DOHH2 (cell line): ENCODE results near the gene ROPN1B.

Source experiments
- H3F3A ChIP-seq: fragments of 200-600 bp; sonication (generic), shearing (Covaris generic); 2 replicates; pipeline ENCODE4 v1.6.0; 2016; ENCODE audit warnings: antibody characterized with exemption, mild to moderate bottlenecking; ENCODE audit not compliant: control insufficient read depth, insufficient read depth
- H3K27ac ChIP-seq: fragments of 200-600 bp; sonication (generic); 2 replicates; pipeline ENCODE4 v1.5.1; 2014; ENCODE audit warnings: low read depth, mild to moderate bottlenecking, low read length, moderate library complexity
- H3K27me3 ChIP-seq: fragments of 200-600 bp; sonication (generic); 2 replicates; pipeline ENCODE4 v1.6.1; 2014; ENCODE audit warnings: mild to moderate bottlenecking, low read length, mixed read lengths; ENCODE audit not compliant: control insufficient read depth
- H3K36me3 ChIP-seq: fragments of 200-600 bp; sonication (generic); 2 replicates; pipeline ENCODE4 v1.6.1; 2014; ENCODE audit warnings: mild to moderate bottlenecking, low read length, moderate library complexity, mixed read lengths; ENCODE audit not compliant: control insufficient read depth
- H3K4me1 ChIP-seq: fragments of 200-600 bp; sonication (generic); 2 replicates; pipeline ENCODE4 v1.6.1; 2014; ENCODE audit warnings: mild to moderate bottlenecking, low read length, mixed read lengths; ENCODE audit not compliant: control insufficient read depth
- H3K4me2 ChIP-seq: fragments of 200-600 bp; sonication (generic); 2 replicates; pipeline ENCODE4 v1.6.0; 2014; ENCODE audit warnings: mild to moderate bottlenecking, low read length, moderate library complexity
- H3K4me3 ChIP-seq: fragments of 200-600 bp; sonication (generic); 2 replicates; pipeline ENCODE4 v1.5.1; 2014; ENCODE audit warnings: mild to moderate bottlenecking, low read length, mixed read lengths
- H3K79me2 ChIP-seq: fragments of 200-600 bp; sonication (generic); 2 replicates; pipeline ENCODE4 v1.6.1; 2014; ENCODE audit warnings: mild to moderate bottlenecking, low read length, mixed read lengths; ENCODE audit not compliant: control insufficient read depth
- H3K9me2 ChIP-seq: fragments of 200-600 bp; sonication (generic); replicated peaks from 2 replicates; pipeline ENCODE4 v1.6.1; 2014; ENCODE audit warnings: mild to moderate bottlenecking, low read length, mixed read lengths; ENCODE audit not compliant: control insufficient read depth
- H3K9me3 ChIP-seq: fragments of 200-600 bp; sonication (generic); 2 replicates; pipeline ENCODE4 v1.6.1; 2014; ENCODE audit warnings: antibody characterized with exemption, low read length, mixed read lengths; ENCODE audit not compliant: control insufficient read depth, insufficient read depth
- H4K20me1 ChIP-seq: fragments of 200-600 bp; sonication (generic); 2 replicates; pipeline ENCODE4 v1.6.0; 2014; ENCODE audit warnings: low read depth, mild to moderate bottlenecking, antibody characterized with exemption, low read length, moderate library complexity; ENCODE audit not compliant: control insufficient read depth, insufficient read depth
- EZH2phosphoT487 ChIP-seq: fragments of 200-600 bp; sonication (generic); IDR thresholded peaks from 2 replicates; pipeline ENCODE4 v1.6.1; 2017; ENCODE audit warnings: borderline replicate concordance, mild to moderate bottlenecking, antibody characterized with exemption, low read length, moderate library complexity, mixed read lengths
- TF ChIP-seq, protein P1 (sequence below): fragments of 200-600 bp; sonication (generic); IDR thresholded peaks from one replicate; pipeline ENCODE4 v1.5.1; 2014; ENCODE audit warnings: antibody characterized with exemption, mild to moderate bottlenecking, low read depth, low read length; ENCODE audit not compliant: poor library complexity, severe bottlenecking

ROPN1B gene

DNA sequence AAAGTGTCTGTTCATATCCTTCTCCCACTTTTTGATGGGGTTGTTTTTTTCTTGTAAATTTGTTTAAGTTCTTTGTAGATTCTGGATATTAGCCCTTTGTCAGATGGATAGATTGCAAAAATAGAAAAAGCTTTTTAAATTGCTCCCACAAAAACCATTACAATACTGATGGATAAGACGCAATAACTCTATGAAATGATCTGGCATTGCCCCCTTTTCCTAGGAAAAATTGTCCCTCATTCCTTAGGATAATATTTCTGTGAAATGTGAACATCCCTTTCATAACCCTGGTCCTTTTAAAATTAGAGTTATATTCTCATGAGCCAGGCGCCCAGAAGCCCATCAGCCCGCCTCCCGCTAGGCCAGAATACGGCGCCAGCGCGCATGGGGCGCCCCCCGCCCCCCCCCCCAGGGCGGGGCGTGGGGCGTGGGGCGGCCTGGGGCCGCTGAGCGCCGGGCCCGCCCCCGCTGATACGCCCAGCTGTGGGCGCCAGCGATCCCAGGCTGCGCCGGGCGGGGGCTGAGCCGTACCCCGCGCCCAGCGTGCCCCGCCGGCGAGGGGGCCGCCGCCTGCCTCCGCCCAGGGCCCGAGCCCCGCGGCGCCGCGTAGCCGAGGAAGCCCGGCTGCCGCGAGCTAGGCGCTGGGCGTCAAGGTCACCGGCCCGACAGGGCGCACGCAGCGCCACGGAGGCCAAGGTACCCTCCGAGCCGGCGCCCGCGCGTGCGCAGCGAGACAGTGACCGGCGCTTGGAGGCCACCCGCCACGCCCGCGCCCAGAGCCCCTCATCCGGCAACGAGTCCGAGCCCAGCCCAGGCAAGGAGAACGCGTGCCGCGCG is 11.1 kb upstream of the ROPN1B start:
- Histone ChIP-seq H3K4me3 (no peak overlapping the region), H3K4me1 (peaks cover 2% of the 10 kb centered on the region; the same call in 1 of the 2 replicates)

DNA sequence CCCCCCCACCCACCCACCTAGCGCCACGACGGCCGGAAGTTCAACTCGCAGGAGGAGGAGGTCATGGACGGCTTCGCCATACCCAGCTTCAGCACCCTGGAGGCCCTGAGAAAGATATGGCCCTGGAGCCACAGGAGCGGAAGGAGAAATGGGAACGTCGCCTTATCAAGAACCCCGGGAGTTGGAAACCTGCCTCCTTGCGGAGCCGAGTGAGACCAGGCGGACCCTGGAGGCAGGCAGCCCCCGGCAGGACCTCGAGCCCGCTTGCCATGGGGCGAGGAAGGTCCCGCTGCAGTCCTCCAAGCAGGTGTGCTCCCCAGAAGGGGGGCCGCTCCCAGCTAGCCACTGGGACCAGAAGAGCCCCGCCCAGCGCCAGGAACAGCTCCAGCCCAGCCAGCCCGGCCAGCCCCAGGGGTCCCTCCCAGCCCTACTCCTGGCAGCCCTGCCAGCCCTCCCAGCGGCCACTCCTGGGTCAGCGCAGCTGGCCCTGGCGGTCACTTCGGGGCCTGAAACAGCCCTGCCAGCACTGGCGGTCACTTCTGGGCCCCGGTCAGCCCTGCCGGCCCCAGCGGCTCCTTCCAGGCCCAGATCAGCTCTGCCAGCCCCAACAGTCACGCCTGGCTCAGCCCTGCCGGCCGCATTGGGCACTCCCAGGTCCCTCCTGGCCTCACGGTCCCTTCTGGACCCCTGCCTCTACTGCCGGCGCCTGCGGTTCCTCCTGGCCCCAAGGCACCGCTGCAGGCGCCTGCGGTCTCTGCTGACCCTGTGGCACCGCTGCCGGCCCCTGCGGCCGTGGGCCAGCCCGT is 10.3 kb upstream of the ROPN1B start:
- Histone ChIP-seq H3K9me3 (no peaks in the 10 kb centered on the region), H3K9me2 (no peaks in the 10 kb centered on the region), H3F3A (no peaks in the 10 kb centered on the region), H3K4me1 (peaks cover 2% of the 10 kb centered on the region; the same call in 1 of the 2 replicates), H3K4me2 (no peak overlapping the region), H3K36me3 (no peaks in the 10 kb centered on the region), H3K27me3 (no peaks in the 10 kb centered on the region; the same call in 1 of the 2 replicates), H3K4me3 (no peak overlapping the region), H3K27ac (no peak overlapping the region), H4K20me1 (no peaks in the 10 kb centered on the region), H3K79me2 (no peaks in the 10 kb centered on the region)
- TF ChIP-seq, protein P1, sequence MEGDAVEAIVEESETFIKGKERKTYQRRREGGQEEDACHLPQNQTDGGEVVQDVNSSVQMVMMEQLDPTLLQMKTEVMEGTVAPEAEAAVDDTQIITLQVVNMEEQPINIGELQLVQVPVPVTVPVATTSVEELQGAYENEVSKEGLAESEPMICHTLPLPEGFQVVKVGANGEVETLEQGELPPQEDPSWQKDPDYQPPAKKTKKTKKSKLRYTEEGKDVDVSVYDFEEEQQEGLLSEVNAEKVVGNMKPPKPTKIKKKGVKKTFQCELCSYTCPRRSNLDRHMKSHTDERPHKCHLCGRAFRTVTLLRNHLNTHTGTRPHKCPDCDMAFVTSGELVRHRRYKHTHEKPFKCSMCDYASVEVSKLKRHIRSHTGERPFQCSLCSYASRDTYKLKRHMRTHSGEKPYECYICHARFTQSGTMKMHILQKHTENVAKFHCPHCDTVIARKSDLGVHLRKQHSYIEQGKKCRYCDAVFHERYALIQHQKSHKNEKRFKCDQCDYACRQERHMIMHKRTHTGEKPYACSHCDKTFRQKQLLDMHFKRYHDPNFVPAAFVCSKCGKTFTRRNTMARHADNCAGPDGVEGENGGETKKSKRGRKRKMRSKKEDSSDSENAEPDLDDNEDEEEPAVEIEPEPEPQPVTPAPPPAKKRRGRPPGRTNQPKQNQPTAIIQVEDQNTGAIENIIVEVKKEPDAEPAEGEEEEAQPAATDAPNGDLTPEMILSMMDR = no peak
- TF ChIP-seq EZH2phosphoT487 = no peak

More for the DNA sequence above, 11.1 kb upstream of the ROPN1B start:
- no peaks in the 10 kb centered on the region for H3F3A ChIP-seq
- no peaks in the 10 kb centered on the region for H3K79me2 ChIP-seq
- H3K4me2 ChIP-seq = no peak overlapping the region
- no peaks in the 10 kb centered on the region; the same call in 1 of the 2 replicates for H3K27me3 ChIP-seq
- no peaks in the 10 kb centered on the region for H3K9me2 ChIP-seq
- no peaks in the 10 kb centered on the region for H3K9me3 ChIP-seq
- no peaks in the 10 kb centered on the region for H3K36me3 ChIP-seq
- no peaks in the 10 kb centered on the region for H4K20me1 ChIP-seq
- H3K27ac ChIP-seq = no peak overlapping the region
- TF ChIP-seq EZH2phosphoT487 = no peak
- TF ChIP-seq, protein P1 = no peak

DNA sequence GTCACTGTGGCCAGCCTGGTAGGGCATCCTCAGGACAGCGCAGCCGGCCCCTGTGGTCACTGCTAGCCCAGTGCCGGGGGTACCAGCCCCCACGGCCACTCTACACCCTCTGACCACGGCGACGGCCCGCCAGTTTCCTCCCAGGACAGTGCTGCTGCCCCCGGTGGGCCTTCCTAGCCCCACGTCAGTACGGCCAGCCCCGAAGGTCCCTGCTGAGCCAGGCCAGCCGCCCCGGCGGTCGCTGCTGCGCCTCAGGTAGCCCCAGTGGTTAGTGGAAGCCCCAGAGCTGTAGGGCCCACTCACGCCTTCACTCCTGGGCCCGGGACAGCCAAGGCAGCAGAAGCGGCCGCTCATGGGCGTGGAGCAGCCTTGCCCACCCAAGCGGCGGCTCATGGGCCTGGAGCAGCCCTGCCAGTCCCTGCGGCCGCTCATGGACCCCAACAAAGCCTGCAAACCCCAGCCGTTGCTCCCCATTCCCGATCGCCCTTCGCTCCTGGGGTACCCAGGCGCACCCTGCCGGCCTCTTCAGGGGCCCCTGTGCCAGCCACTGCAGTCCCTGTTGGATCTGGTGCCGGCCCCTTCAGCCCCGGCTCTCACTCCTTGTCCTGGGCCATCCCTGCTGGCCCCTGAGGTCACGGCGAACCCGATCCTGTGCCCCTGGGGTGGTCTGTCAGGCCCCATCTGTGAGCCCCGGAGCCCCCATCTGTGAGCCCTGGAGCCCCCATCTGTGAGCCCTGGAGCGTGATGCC is 9.5 kb upstream of the ROPN1B start:
- H3K36me3 ChIP-seq = no peaks in the 10 kb centered on the region
- H4K20me1 ChIP-seq = no peaks in the 10 kb centered on the region
- no peaks in the 10 kb centered on the region for H3K79me2 ChIP-seq
- H3K9me2 ChIP-seq = no peaks in the 10 kb centered on the region
- TF ChIP-seq EZH2phosphoT487 = no peak
- TF ChIP-seq, protein P1 = no peak
- H3F3A ChIP-seq = no peaks in the 10 kb centered on the region
- no peak overlapping the region for H3K4me3 ChIP-seq
- H3K27ac ChIP-seq = no peak overlapping the region
- H3K4me1 ChIP-seq = peaks cover 2% of the 10 kb centered on the region; the same call in 1 of the 2 replicates
- H3K9me3 ChIP-seq = no peaks in the 10 kb centered on the region
- H3K27me3 ChIP-seq = peaks cover 5% of the 10 kb centered on the region; the same call in 1 of the 2 replicates
- H3K4me2 ChIP-seq = no peak overlapping the region
